DMS 273 (cell line): ENCODE data around the gene PAQR5.

Source experiments
- DNase-seq: peaks from one replicate; lab custom pipeline; 2025; ENCODE audit not compliant: unreplicated experiment; lab: John Stamatoyannopoulos, UW

Gene PAQR5

DNA sequence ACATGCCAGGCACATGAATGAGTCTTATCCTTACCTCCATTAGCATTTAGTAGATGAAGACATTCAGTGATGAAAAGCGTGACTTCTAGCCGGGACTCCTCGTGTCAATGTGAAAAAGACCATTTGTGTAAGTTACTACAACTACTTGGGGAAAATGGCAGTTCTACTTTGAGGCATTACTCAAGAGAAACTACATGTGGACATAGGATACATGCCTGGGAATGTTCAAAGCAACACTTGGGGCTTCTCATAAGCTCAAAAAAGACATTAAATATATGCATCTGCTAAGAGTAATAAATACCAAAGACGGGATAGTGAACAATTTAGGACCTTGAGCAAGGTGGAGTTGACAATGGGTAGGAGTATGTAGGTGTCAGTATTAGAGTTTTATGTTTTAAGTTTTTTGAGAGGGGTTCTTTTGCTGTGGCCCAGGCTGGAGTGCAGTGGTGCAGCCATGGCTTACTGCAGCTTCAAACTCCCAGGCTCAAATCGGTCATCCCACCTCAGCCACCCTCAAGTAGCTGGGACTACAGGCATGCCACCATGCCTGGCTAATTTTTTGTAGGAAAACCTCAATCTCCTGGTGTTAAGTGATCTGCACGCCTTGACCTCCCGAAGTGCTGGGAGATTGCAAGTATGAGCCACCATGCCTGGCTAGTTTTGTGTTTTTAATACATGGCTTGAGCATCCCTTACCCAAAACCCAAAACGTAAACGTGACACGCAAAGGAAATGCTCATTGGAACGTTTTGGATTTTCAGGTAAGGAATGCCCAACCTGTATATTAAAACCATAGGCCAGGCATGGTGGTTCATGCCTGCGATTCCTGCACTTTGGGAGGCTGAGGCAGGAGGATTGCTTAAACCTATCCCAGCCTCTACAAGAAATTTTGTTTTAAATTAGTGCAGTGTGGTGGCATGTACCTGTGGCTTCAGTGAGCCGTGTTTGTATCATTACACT, 157.8 kb downstream of the PAQR5 start:
- peak; percentile 45 for DNase-seq
